Measurements from ENCODE around the gene ORMDL2.

Gene ORMDL2

GRCh38 chr12:55838361-55838760 lies 20.5 kb downstream of the ORMDL2 start:
- Histone ChIP-seq H3K79me2 (ENCODE audit: insufficient read depth, low read depth) (no peaks in the 10 kb centered on the region), H3K27me3 (ENCODE audit: insufficient read depth, low read depth) (no peaks in the 10 kb centered on the region), H3K4me1 (ENCODE audit: low read depth, poor library complexity, severe bottlenecking) (no peaks in the 10 kb centered on the region), H3K27ac (no peak overlapping the region), H3K9ac (no peak overlapping the region), H3K4me3 (IDR thresholded peaks at IDR 0.05; ENCODE audit: insufficient read depth, low read depth, low read length) (no peak overlapping the region), H3K36me3 (ENCODE audit: insufficient read depth) (no peaks in the 10 kb centered on the region), H4K20me1 (ENCODE audit: insufficient read depth) (no peaks in the 10 kb centered on the region), H3K4me2 (no peak overlapping the region), H2AFZ (ENCODE audit: low read depth) (no peak overlapping the region)
- TF ChIP-seq CTCF (conservative IDR thresholded peaks at IDR 0.05; ENCODE audit: low read depth, low read length), result no peak

DNA sequence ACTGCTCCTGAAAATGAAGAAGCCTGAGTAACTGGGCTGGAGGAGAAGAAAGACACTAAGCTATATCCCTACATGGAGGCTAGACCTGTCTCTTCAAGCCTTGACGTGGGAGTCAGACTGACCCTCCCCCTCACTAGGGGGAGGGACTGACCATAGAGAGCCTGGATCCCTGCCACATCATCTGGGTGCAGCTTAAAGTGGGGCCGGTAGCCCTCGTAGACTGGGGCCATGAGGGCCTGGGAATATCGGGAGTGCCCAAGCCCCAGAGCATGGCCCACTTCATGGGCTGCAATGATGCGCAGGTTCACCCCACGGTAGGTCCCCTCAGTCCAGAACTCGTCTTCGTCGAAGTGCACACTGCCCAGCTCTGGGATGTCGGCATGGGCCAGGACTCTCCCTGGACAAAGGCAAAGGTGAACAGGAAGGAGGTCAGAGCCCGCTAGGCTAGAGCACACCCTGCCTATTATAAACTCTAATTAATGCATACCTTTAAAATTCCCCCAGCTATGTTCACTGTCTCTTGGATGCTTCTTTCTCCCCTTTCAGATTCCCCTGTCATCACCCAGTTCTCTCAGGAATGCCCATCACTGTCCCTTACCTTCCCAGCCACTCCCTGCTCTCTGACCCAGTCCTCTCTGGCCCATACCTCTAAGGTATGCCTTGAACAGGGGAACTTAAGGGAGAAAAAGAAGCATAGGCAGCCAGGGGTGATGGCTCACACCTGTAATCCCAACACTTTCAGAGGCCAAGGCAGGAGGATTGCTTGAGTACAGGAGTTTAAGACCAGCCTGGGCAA lies 21.7 kb downstream of the ORMDL2 start:
- Histone ChIP-seq H3K27ac (no peak overlapping the region), H3K4me2 (no peak overlapping the region), H3K4me1 (ENCODE audit: low read depth, poor library complexity, severe bottlenecking) (no peaks in the 10 kb centered on the region), H2AFZ (ENCODE audit: low read depth) (no peak overlapping the region), H3K27me3 (ENCODE audit: insufficient read depth, low read depth) (no peaks in the 10 kb centered on the region), H3K36me3 (ENCODE audit: insufficient read depth) (no peaks in the 10 kb centered on the region), H3K79me2 (ENCODE audit: insufficient read depth, low read depth) (no peaks in the 10 kb centered on the region), H3K9ac (no peak overlapping the region), H4K20me1 (ENCODE audit: insufficient read depth) (no peaks in the 10 kb centered on the region), H3K4me3 (IDR thresholded peaks at IDR 0.05; ENCODE audit: insufficient read depth, low read depth, low read length) (no peak overlapping the region)
- TF ChIP-seq CTCF (conservative IDR thresholded peaks at IDR 0.05; ENCODE audit: low read depth, low read length), result no peak

DNA sequence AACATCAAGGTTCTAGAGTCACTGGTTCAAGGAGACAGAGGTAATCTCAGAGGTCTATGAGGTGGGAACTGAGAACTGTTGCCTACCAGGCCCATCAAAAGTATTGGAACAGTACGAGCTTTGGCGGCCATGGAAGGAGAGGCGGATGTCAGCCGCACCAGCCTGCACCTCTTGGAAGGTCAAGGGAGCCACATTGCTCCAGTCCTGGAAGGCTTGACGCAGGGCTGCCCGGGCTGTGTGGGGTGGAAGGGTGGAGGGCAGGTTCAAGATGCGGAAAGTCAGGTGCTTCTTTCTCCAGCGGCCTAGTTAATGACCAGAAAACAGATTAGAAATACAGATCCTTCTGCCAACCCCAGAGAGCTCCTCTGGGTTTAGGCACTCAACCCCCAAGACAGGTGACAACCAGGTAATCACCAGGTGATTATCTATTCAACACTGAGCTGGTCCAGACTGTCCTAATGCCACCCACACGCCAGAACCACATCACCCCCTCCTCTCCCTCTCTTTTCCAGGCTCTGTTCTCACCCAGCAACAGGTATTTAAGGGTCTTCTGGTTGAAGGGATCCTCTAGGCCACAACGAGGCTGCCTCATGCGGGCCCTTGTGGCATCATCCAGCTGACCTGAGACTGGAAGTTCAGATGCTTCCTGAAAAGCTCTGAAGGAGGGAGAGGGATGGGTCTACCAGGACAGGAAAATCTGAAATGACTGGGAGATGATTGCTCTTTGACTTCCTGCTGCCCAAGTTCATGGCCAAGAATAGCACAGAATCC lies 22.9 kb downstream of the ORMDL2 start:
- Histone ChIP-seq H3K27me3 (ENCODE audit: insufficient read depth, low read depth) (no peaks in the 10 kb centered on the region), H3K4me1 (ENCODE audit: low read depth, poor library complexity, severe bottlenecking) (no peaks in the 10 kb centered on the region), H3K4me2 (no peak overlapping the region), H4K20me1 (ENCODE audit: insufficient read depth) (no peaks in the 10 kb centered on the region), H3K4me3 (IDR thresholded peaks at IDR 0.05; ENCODE audit: insufficient read depth, low read depth, low read length) (no peak overlapping the region), H3K9ac (no peak overlapping the region), H3K79me2 (ENCODE audit: insufficient read depth, low read depth) (no peaks in the 10 kb centered on the region), H3K27ac (no peak overlapping the region), H2AFZ (ENCODE audit: low read depth) (no peak overlapping the region), H3K36me3 (ENCODE audit: insufficient read depth) (no peaks in the 10 kb centered on the region)
- no peak for TF ChIP-seq CTCF (conservative IDR thresholded peaks at IDR 0.05; ENCODE audit: low read depth, low read length)

DNA sequence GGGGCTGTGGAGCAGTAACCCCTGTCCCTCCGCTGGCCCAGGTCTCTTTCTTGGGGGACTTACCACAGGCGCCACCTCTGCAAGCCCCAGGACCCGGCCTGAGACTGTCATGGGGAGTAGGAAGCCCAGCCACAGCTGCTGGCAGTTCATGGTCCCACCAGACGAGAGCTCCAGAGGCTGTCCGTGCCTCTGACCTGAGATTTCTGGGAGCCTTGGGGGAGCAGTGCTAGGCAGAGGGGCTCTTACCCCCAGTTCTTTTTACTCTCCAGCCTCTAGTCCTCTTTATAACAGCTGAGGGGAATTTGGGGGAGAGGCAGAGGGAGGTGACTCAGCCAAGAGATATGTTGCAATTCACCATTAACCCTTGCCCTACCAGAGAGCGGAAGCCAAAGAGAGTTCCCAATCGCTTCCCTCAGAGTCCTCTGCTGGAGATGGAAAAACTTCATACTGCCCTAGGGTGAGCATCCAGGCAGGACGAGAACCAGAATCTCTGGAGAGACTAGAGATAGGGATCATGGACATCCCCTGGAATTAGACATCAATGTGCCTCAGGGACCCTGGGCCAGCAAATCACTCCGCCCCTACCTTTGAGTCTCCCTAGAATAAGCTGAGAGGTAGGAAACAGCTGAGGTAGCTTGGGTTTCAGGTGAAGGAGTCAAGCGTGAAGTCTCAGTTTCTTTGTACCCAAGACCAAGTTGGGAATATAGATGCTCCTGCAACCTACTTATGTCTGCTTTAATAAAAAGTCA lies 25.0 kb downstream of the ORMDL2 start, which contains the start of gene MMP19:
Gene MMP19, minus strand, starts transcription at position 256 of the 749 bp plus-strand sequence. Its CDS starts 106 bp downstream, at position 150.
- no peak within 1 kb of the TSS for H3K27ac ChIP-seq
- H3K36me3 ChIP-seq (ENCODE audit: insufficient read depth), result no peaks in the 10 kb centered on the region
- H3K79me2 ChIP-seq (ENCODE audit: insufficient read depth, low read depth), result no peaks in the 10 kb centered on the region
- H3K4me1 ChIP-seq (ENCODE audit: low read depth, poor library complexity, severe bottlenecking), result no peaks in the 10 kb centered on the region
- no peak within 1 kb of the TSS for H3K4me3 ChIP-seq (IDR thresholded peaks at IDR 0.05; ENCODE audit: insufficient read depth, low read depth, low read length)
- TF ChIP-seq CTCF (conservative IDR thresholded peaks at IDR 0.05; ENCODE audit: low read depth, low read length), result no peak
- H4K20me1 ChIP-seq (ENCODE audit: insufficient read depth), result no peaks in the 10 kb centered on the region
- H3K27me3 ChIP-seq (ENCODE audit: insufficient read depth, low read depth), result no peaks in the 10 kb centered on the region; the same call in 1 of the 2 replicates
- no peak within 1 kb of the TSS for H3K4me2 ChIP-seq
- H3K9ac ChIP-seq, result no peak within 1 kb of the TSS
- H2AFZ ChIP-seq (ENCODE audit: low read depth), result no peak within 1 kb of the TSS

Data from KMS-11 (cell line).